ENCODE measurements around the gene KCNQ5. TPM values are rescaled to one million over a fixed set of nuclear protein-coding genes. Genes with fewer than 3 reads are reported as not detected.

Gene KCNQ5
- total RNA-seq, 4 donors from 2014 or later: 0.30 to 0.57 (median 0.42) TPM; not detected in 1

DNA sequence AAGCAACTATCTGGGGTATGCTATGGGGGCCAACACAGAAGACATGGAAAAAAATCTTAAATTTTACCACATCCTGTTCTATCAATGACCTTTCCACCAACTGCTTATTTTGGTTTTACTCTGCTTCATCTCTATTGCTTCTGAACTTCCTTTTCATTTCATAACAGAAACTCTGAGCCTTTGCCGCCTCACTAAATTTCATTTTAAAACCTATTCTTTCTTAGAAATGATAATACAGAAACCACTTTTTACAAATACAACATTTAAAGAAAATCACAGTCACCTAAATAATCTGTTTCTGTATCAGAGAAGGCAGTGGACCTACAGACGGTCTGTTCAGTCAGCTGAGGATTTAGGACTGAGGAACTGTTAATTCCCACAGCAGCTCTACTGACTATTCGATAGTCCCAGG lies 117.5 kb downstream of the KCNQ5 start:
- DNase-seq (ENCODE audit: low spot score in 2 of 2): no peak
- no peak overlapping the region for H3K4me3 ChIP-seq
- no peak overlapping the region for H3K27ac ChIP-seq
- 80% methylated on average over 3 of the region's 3 CpGs for WGBS
- H3K36me3 ChIP-seq: no peaks in the 10 kb centered on the region
- no peaks in the 10 kb centered on the region for H3K9me3 ChIP-seq
- TF ChIP-seq EP300 (IDR thresholded peaks at IDR 0.05) (no peak), POLR2AphosphoS5 (IDR thresholded peaks at IDR 0.05) (no peak), POLR2A (IDR thresholded peaks at IDR 0.05) (no peak)
- TF ChIP-seq, protein P1, sequence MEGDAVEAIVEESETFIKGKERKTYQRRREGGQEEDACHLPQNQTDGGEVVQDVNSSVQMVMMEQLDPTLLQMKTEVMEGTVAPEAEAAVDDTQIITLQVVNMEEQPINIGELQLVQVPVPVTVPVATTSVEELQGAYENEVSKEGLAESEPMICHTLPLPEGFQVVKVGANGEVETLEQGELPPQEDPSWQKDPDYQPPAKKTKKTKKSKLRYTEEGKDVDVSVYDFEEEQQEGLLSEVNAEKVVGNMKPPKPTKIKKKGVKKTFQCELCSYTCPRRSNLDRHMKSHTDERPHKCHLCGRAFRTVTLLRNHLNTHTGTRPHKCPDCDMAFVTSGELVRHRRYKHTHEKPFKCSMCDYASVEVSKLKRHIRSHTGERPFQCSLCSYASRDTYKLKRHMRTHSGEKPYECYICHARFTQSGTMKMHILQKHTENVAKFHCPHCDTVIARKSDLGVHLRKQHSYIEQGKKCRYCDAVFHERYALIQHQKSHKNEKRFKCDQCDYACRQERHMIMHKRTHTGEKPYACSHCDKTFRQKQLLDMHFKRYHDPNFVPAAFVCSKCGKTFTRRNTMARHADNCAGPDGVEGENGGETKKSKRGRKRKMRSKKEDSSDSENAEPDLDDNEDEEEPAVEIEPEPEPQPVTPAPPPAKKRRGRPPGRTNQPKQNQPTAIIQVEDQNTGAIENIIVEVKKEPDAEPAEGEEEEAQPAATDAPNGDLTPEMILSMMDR (IDR thresholded peaks at IDR 0.05): no peak
- no peaks in the 10 kb centered on the region for H3K4me1 ChIP-seq
- peaks cover 2% of the 10 kb centered on the region for H3K27me3 ChIP-seq

DNA sequence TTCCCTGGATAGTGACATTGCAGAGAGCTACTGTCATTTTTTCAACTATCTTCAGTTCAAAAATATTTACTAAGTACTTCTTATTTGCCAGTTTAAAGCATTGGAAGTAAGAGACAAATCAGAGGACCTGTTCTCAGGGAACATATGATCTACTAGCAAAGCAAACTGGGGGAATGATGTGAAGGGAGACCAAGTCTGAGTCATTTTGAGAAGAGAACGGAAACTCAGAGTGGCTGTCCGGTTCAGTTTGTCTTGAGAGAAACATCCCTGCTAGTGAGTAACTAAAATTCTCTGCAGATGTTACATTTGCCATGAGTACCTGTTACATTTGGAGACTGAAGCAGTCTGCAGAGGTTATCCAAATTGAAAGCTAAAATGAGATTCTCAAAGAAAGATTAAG lies 118.3 kb downstream of the KCNQ5 start:
- no peaks in the 10 kb centered on the region for H3K4me1 ChIP-seq
- 88% methylated on average over 2 of the region's 2 CpGs for WGBS

DNA sequence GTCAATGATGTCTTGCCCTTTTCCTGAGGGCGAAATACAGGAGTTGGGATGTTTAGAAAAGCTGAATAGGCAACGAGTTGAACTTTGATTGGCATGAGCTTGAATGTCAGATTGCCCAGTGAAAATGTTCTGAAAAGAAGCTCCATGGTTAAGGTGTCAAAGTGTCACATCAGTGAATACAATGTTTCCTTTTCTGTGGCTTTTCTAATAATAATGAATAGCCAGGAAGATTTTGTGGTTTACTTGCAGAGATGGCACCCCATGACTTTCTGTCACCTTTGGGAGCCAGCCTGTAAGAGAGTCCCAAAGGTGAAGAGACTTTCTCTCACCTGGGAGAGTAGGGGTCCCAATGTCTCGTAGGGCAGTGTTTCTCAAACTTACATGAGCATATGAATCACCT lies 119.2 kb downstream of the KCNQ5 start:
- Histone ChIP-seq H3K27me3 (peaks cover 2% of the 10 kb centered on the region), H3K4me1 (no peaks in the 10 kb centered on the region), H3K4me3 (no peak overlapping the region), H3K27ac (no peak overlapping the region), H3K9me3 (no peaks in the 10 kb centered on the region), H3K36me3 (no peaks in the 10 kb centered on the region)
- TF ChIP-seq POLR2AphosphoS5 (IDR thresholded peaks at IDR 0.05) (no peak), EP300 (IDR thresholded peaks at IDR 0.05) (no peak), POLR2A (IDR thresholded peaks at IDR 0.05) (no peak)
- TF ChIP-seq, protein P1 (IDR thresholded peaks at IDR 0.05): no peak
- no peak for DNase-seq (ENCODE audit: low spot score in 2 of 2)
- WGBS: 73% methylated on average over 3 of the region's 3 CpGs

More for the DNA sequence above, 118.3 kb downstream of the KCNQ5 start:
- TF ChIP-seq, protein P1 (IDR thresholded peaks at IDR 0.05): no peak
- TF ChIP-seq POLR2AphosphoS5 (IDR thresholded peaks at IDR 0.05): no peak
- TF ChIP-seq EP300 (IDR thresholded peaks at IDR 0.05): no peak
- TF ChIP-seq POLR2A (IDR thresholded peaks at IDR 0.05): no peak
- no peaks in the 10 kb centered on the region for H3K36me3 ChIP-seq
- peaks cover 2% of the 10 kb centered on the region for H3K27me3 ChIP-seq
- H3K27ac ChIP-seq: no peak overlapping the region
- H3K4me3 ChIP-seq: no peak overlapping the region
- no peaks in the 10 kb centered on the region for H3K9me3 ChIP-seq
- DNase-seq (ENCODE audit: low spot score in 2 of 2): no peak

DNA sequence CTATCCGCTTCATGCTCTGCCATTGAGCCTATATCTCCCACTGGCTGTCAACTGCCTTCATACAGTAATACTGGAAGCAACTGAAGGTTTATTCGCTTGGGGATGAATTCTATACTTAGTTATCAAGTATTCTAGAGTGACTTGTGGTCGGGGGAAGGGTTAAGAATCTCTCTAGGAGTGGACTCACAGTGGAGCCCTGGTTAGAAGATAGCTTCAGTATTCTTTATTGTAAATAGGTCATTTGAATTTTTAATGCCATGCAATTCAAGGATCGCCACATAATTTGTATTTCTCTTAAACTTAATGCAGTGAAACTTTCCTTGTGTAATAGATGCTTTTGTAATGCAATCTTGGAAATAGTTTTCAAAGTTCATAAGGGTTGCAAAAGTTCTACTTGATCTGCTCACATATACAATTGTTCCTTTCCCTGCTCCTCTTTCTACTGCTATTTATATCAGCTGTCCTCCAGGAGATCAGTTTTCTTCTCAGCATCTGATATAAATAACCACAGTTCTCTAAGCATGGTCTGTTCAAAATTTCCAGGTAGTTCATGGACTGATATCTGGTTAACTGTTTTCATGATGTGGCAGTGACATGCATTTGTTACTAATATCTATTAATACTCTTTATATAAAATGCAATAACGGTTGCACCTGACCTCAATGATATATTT lies 120.3 kb downstream of the KCNQ5 start:
- no peak for DNase-seq (ENCODE audit: low spot score in 2 of 2)
- H3K4me3 ChIP-seq: no peak overlapping the region
- H3K9me3 ChIP-seq: no peaks in the 10 kb centered on the region
- H3K27ac ChIP-seq: no peak overlapping the region
- H3K36me3 ChIP-seq: no peaks in the 10 kb centered on the region
- WGBS: 91% methylated on average over 5 of the region's 5 CpGs
- no peak for TF ChIP-seq POLR2A (IDR thresholded peaks at IDR 0.05)
- no peak for TF ChIP-seq POLR2AphosphoS5 (IDR thresholded peaks at IDR 0.05)
- TF ChIP-seq, protein P1 (IDR thresholded peaks at IDR 0.05): no peak
- no peak for TF ChIP-seq EP300 (IDR thresholded peaks at IDR 0.05)
- no peaks in the 10 kb centered on the region for H3K4me1 ChIP-seq
- peaks cover 2% of the 10 kb centered on the region for H3K27me3 ChIP-seq

DNA sequence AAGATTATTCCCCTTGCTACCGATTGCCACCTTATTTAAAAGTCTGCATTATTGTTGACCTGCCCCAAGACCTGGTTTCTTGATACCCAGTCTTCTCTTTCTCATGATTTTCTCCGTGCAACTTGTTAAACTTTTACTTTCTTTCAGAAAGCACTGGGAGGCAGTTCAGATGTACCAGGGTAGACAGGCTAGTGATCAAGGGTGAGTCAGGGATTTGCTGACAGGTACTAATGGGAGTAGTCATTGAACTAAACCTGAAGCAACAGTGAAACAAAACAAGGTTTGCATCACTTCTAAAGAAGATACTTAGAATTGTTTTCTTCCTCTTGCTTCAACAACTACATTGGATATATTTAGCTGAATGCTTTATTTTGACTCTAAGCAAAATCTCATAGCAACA lies 124.4 kb downstream of the KCNQ5 start:
- Histone ChIP-seq H3K4me1 (peaks cover 7% of the 10 kb centered on the region), H3K27ac (no peak overlapping the region), H3K36me3 (no peaks in the 10 kb centered on the region), H3K27me3 (peaks cover 2% of the 10 kb centered on the region), H3K4me3 (no peak overlapping the region), H3K9me3 (no peaks in the 10 kb centered on the region)
- DNase-seq (ENCODE audit: low spot score in 2 of 2): no peak
- WGBS: 77% methylated on average over 2 of the region's 2 CpGs
- no peak for TF ChIP-seq EP300 (IDR thresholded peaks at IDR 0.05)
- no peak for TF ChIP-seq POLR2A (IDR thresholded peaks at IDR 0.05)
- no peak for TF ChIP-seq POLR2AphosphoS5 (IDR thresholded peaks at IDR 0.05)
- TF ChIP-seq, protein P1 (IDR thresholded peaks at IDR 0.05): no peak

All from suprapubic skin (tissue), 4 donors.